Panc1 (cell line): ENCODE measurements around the gene BMAL1. TPM values are rescaled to one million over a fixed set of nuclear protein-coding genes. Genes with fewer than 3 reads are reported as not detected.

Source experiments
- ATAC-seq: fragments of 200-7000 bp; cut with Tn5 transposase; 2 replicates; pipeline ENCODE4 v1.9.1; 2020; ENCODE audit warnings: mild to moderate bottlenecking, moderate library complexity
- BruUV-seq: library from RNA; stranded (reverse); fragments of 400-500 nt; replicated peaks from 2 replicates; lab custom pipeline; 2021; lab: Mats Ljungman, UMichigan
- CTCF ChIA-PET: fragments of 300-600 bp; sonication (Branson Sonifier 250); formaldehyde crosslinking; loops from one replicate; lab custom pipeline; 2022; ENCODE audit warnings: antibody characterized with exemption; lab: Charles Lee
- POLR2A ChIA-PET: fragments of 300-600 bp; sonication (Branson Sonifier 250); formaldehyde crosslinking; loops from one replicate; lab custom pipeline; 2022; ENCODE audit warnings: antibody characterized with exemption; lab: Charles Lee
- DNase-seq: peaks from one replicate; pipeline ENCODE4 v3.0.0-alpha.2; 2010; ENCODE audit warnings: low read depth, low spot score
- H3K27ac ChIP-seq: 2 replicates; pipeline ENCODE4 v1.5.1; 2011; ENCODE audit warnings: mild to moderate bottlenecking, low read length, inconsistent platforms
- H3K27me3 ChIP-seq: fragments of 200-500 bp; sonication (Bioruptor generic); 2 replicates; pipeline ENCODE4 v1.6.0; 2014; ENCODE audit warnings: low read length, inconsistent platforms; ENCODE audit not compliant: control insufficient read depth, insufficient read depth
- H3K36me3 ChIP-seq: fragments of 200-500 bp; sonication (Bioruptor generic); 2 replicates; pipeline ENCODE4 v1.5.1; 2014; ENCODE audit warnings: inconsistent platforms, mild to moderate bottlenecking, low read length, moderate library complexity; ENCODE audit not compliant: control insufficient read depth, insufficient read depth
- H3K4me1 ChIP-seq: 2 replicates; pipeline ENCODE4 v1.5.1; 2011; ENCODE audit warnings: inconsistent platforms, mild to moderate bottlenecking, low read length, moderate library complexity; ENCODE audit not compliant: control insufficient read depth, insufficient read depth
- H3K4me3 ChIP-seq, 2 experiments: 2 replicates each; pipeline ENCODE4 v1.5.1; 2011 to 2012; ENCODE audit warnings: low read depth in 2 of 2, low read length in 2 of 2, mild to moderate bottlenecking in 2 of 2, inconsistent platforms in 1 of 2, moderate library complexity in 1 of 2
- H3K9me3 ChIP-seq: fragments of 200-500 bp; sonication (Bioruptor generic); 2 replicates; pipeline ENCODE4 v1.5.1; 2014; ENCODE audit warnings: low read depth, mild to moderate bottlenecking, inconsistent platforms, low read length, moderate library complexity; ENCODE audit not compliant: control insufficient read depth, insufficient read depth
- CTCF ChIP-seq: fragments of 450-650 bp; IDR thresholded peaks from 2 replicates; pipeline ENCODE4 v1.5.1; 2017; ENCODE audit warnings: mild to moderate bottlenecking
- POLR2AphosphoS5 ChIP-seq: IDR thresholded peaks from 2 replicates; pipeline ENCODE4 v1.6.1; 2012; ENCODE audit warnings: mild to moderate bottlenecking, low read depth, low read length, moderate library complexity
- REST ChIP-seq, 2 experiments: IDR thresholded peaks; 2 replicates each; pipeline ENCODE4 v1.6.1; 2011 to 2012; ENCODE audit warnings: low read depth in 2 of 2, control low read depth in 1 of 2, low read length in 1 of 2, mild to moderate bottlenecking in 1 of 2, moderate library complexity in 1 of 2; ENCODE audit not compliant: insufficient read depth in 1 of 2
- SIN3A ChIP-seq: IDR thresholded peaks from 2 replicates; pipeline ENCODE4 v1.6.1; 2012; ENCODE audit warnings: low read depth, mild to moderate bottlenecking, low read length, moderate library complexity, borderline replicate concordance; ENCODE audit not compliant: insufficient read depth
- TCF7L2 ChIP-seq: IDR thresholded peaks from 2 replicates; pipeline ENCODE4 v1.6.1; 2011; ENCODE audit warnings: mild to moderate bottlenecking, low read depth, low read length, inconsistent platforms
- in situ Hi-C: cut with HindIII; loops from 2 replicates; pipeline ENCODE4 v1.10.0; 2016; ENCODE audit warnings: low sequenced_read_pairs, low pct_unique_long_range_greater_than_20kb
- intact Hi-C: fragments of 100-400 bp; cut with micrococcal nuclease; formaldehyde crosslinking; loops from one replicate; pipeline ENCODE4 v1.10.0; 2022; ENCODE audit not compliant: unreplicated experiment
- total RNA-seq: library from RNA; stranded (reverse); gene quantifications from one replicate; pipeline ENCODE4 v1.2.1, GENCODE V29; 2021; ENCODE audit not compliant: unreplicated experiment

Gene BMAL1
- total RNA-seq, 1 experiment from 2014 or later: 9.3 TPM

GRCh38 chr11:13233173-13233745 is 44.3 kb upstream of the BMAL1 start:
- in situ Hi-C loops: no loop called here
- no TSS peak for BruUV-seq
- TF ChIP-seq SIN3A (no peak), TCF7L2 (no peak), CTCF (no peak), REST (IDR thresholded peaks at IDR 0.05; ENCODE audit: insufficient read depth in 1 of 2, low read depth in 2 of 2, low read length in 1 of 2) (no peak), POLR2AphosphoS5 (no peak)
- intact Hi-C loops: no loop called here
- Histone ChIP-seq H3K27ac (no peak overlapping the region), H3K9me3 (no peaks in the 10 kb centered on the region), H3K27me3 (no peaks in the 10 kb centered on the region), H3K4me3 (no peak overlapping the region), H3K36me3 (no peaks in the 10 kb centered on the region), H3K4me1 (no peaks in the 10 kb centered on the region)
- ChIA-PET POLR2A (no interaction called here), CTCF (no interaction called here)
- no peak for ATAC-seq
- DNase-seq: no peak

GRCh38 chr11:13235895-13236294 is 41.7 kb upstream of the BMAL1 start:
- H3K4me1 ChIP-seq: no peaks in the 10 kb centered on the region
- in situ Hi-C loops: no loop called here
- no peak overlapping the region for H3K4me3 ChIP-seq
- H3K27ac ChIP-seq: no peak overlapping the region
- TF ChIP-seq SIN3A: no peak
- TF ChIP-seq TCF7L2: no peak
- H3K27me3 ChIP-seq: no peaks in the 10 kb centered on the region; the same call in 1 of the 2 replicates
- ChIA-PET CTCF (interaction anchor here (0.5 kb wide), 1 partner anchor 229 kb away, joined by 3 read pairs; no protein-coding TSS in a partner anchor), POLR2A (no interaction called here)
- intact Hi-C loops: no loop called here
- H3K36me3 ChIP-seq: no peaks in the 10 kb centered on the region
- DNase-seq (no peak), ATAC-seq (no peak)
- H3K9me3 ChIP-seq: no peaks in the 10 kb centered on the region
- no TSS peak for BruUV-seq

- H3K27me3 ChIP-seq: no peaks in the 10 kb centered on the region; the same call in 1 of the 2 replicates
Measured at GRCh38 chr11:13236626-13237025, 41.0 kb upstream of the BMAL1 start.

More at GRCh38 chr11:13236626-13237025, 41.0 kb upstream of the BMAL1 start:
- Histone ChIP-seq H3K9me3 (no peaks in the 10 kb centered on the region), H3K27ac (no peak overlapping the region), H3K4me3 (no peak overlapping the region), H3K4me1 (no peaks in the 10 kb centered on the region), H3K36me3 (no peaks in the 10 kb centered on the region)
- CTCF ChIA-PET: no interaction called here
- TF ChIP-seq POLR2AphosphoS5 (no peak), REST (IDR thresholded peaks at IDR 0.05; ENCODE audit: insufficient read depth in 1 of 2, low read depth in 2 of 2, low read length in 1 of 2) (no peak), SIN3A (no peak), CTCF (no peak), TCF7L2 (no peak)
- in situ Hi-C loops: no loop called here
- no peak for DNase-seq
- no peak for ATAC-seq
- intact Hi-C loops: no loop called here
- BruUV-seq: no TSS peak
- POLR2A ChIA-PET: no interaction called here
